GM19328 (cell line): ENCODE data around the gene BLTP2.

ENCODE experiments used
- ATAC-seq: cut with Tn5 transposase; IDR thresholded peaks from one replicate; pipeline ENCODE4 v1.9.1; 2021; ENCODE audit warnings: mild to moderate bottlenecking, moderate library complexity; ENCODE audit not compliant: unreplicated experiment

Gene BLTP2

GRCh38 chr17:28599311-28600184, 45.4 kb downstream of the BLTP2 start:
- ATAC-seq: peak; percentile 36

- peak; percentile 72 for ATAC-seq
Measured at GRCh38 chr17:28598799-28599310, 46.1 kb downstream of the BLTP2 start, which contains the start of gene SPAG5. Gene SPAG5, minus strand, starts transcription at chr17:28599025. Its CDS starts 79 bp downstream, at chr17:28598946.

- no peak for ATAC-seq
Measured at GRCh38 chr17:28598389-28598788, 46.6 kb downstream of the BLTP2 start.

GRCh38 chr17:28597606-28598383, 47.2 kb downstream of the BLTP2 start:
- ATAC-seq: no peak
